Fibroblast of skin of scalp (primary cell): Measurements from ENCODE around the gene DCST1.

Experiments
- DNase-seq: peaks from one replicate; pipeline ENCODE4 v3.0.0-alpha.2; 2013

DCST1 gene

DNA sequence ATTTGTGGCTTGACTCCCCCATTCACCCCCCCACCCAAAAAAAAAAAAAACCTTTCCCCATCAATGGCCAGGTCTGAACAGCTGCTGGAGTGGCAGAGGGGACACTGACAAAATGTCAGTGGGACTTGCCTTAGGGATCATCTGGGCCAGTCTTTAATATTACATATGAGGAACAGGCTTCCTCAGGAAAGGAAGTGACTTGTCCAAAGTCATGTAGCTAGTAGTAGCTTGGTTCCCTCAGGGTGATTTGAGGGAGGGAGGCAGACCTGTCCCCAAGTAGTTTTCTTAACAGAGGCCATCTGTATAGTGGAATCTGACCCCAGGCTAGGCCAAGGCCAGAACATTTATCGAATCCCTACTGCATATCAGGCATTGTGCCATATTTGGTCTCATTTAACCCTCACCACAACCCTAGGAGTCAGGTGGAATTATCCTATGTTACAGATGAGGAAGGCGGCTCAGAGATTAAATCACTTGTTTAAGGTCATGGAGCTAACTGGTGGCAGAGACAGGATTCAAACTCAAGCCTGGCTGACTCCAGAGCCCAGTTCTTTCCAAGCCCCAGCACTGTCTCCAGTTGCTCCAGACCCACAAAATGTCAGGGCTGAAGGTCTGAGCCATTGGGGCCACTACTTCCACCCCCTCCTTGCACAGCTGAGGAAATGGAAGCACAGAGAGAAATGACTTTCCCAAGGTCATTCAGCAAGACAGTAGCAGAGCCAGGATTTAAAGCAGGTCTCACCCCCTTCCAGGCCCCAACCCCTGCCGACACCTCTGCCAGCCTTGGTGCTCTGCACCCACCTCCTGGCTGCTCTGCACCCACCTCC is 20.6 kb upstream of the DCST1 start:
- DNase-seq = no peak

DNA sequence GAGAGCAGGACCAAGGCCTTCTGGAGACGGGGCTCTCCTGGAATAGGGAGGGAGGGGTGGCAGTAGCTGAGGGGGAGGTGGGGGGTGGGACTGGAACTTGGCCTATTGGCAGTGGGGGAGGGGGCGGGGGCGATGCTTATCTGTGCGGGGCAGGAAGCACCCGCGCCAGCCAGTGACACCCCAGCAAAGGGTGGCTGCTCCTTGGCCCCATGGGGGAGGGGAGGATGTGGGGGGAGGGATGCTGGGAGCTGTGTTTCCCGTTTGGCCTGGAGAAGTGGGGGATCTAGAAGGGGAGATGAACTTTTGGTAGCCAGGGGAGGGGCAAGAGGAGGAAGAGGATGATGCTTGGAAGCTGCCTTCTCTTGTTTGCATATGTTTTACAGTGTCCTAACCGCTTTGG is 20.0 kb upstream of the DCST1 start:
- no peak for DNase-seq

DNA sequence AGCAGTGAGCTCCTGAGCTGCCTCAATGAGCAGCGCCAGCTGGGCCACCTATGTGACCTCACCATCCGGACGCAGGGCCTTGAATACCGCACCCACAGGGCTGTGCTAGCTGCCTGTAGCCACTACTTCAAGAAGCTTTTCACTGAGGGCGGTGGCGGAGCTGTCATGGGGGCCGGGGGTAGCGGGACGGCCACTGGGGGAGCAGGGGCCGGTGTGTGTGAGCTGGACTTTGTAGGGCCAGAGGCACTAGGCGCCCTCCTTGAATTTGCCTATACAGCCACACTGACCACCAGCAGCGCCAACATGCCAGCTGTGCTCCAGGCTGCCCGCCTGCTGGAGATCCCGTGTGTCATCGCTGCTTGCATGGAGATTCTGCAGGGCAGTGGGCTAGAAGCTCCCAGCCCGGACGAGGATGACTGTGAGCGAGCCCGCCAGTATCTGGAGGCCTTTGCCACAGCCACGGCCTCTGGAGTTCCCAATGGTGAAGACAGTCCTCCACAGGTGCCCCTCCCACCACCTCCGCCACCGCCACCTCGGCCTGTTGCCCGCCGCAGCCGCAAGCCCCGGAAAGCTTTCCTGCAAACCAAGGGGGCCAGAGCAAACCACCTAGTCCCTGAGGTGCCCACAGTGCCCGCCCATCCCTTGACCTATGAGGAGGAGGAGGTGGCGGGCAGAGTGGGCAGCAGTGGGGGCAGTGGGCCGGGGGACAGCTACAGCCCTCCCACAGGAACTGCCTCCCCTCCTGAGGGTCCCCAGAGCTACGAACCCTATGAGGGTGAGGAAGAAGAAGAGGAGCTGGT is 18.7 kb upstream of the DCST1 start:
- no peak for DNase-seq

DNA sequence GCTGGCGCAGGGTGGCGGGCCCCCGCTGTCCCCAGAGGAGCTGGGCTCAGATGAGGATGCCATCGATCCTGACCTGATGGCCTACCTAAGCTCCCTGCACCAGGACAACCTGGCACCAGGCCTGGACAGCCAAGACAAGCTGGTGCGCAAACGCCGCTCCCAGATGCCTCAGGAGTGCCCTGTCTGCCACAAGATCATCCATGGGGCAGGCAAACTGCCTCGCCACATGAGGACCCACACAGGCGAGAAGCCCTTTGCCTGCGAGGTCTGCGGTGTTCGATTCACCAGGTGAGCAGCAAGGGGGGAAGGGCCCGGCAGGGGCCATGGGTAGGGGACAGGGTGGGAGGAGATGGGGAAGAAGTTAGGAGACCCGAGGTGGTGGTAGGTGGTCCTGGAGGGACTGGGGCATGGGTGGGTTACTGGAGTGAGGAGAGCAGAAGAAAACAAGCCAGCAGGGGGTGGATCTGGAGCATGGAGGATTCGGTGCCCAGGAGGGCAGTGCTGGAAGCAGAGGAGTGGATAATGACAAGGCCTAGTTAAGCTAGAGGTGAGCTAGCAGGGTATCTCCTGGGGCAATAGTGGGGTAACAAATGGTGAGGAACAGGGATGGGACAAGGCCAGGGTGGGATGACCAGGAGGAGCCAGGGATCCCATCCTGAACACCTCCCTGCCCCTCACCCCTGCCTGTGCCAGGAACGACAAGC is 17.9 kb upstream of the DCST1 start:
- DNase-seq = no peak

DNA sequence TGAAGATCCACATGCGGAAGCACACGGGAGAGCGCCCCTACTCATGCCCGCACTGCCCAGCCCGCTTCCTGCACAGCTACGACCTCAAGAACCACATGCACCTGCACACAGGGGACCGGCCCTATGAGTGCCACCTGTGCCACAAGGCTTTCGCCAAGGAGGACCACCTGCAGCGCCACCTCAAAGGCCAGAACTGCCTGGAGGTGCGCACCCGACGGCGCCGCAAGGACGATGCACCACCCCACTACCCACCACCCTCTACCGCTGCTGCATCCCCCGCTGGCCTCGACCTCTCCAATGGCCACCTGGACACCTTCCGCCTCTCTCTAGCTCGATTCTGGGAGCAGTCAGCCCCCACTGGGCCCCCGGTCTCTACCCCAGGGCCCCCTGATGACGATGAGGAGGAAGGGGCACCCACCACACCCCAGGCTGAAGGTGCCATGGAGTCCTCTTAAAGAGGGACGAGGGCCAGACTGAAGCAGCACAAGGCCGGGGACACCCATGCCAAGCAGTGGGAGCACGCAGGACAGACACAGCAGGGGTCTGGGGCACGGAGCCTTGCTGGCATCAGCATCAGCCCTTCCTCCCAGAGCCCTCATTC is 17.3 kb upstream of the DCST1 start:
- no peak for DNase-seq

DNA sequence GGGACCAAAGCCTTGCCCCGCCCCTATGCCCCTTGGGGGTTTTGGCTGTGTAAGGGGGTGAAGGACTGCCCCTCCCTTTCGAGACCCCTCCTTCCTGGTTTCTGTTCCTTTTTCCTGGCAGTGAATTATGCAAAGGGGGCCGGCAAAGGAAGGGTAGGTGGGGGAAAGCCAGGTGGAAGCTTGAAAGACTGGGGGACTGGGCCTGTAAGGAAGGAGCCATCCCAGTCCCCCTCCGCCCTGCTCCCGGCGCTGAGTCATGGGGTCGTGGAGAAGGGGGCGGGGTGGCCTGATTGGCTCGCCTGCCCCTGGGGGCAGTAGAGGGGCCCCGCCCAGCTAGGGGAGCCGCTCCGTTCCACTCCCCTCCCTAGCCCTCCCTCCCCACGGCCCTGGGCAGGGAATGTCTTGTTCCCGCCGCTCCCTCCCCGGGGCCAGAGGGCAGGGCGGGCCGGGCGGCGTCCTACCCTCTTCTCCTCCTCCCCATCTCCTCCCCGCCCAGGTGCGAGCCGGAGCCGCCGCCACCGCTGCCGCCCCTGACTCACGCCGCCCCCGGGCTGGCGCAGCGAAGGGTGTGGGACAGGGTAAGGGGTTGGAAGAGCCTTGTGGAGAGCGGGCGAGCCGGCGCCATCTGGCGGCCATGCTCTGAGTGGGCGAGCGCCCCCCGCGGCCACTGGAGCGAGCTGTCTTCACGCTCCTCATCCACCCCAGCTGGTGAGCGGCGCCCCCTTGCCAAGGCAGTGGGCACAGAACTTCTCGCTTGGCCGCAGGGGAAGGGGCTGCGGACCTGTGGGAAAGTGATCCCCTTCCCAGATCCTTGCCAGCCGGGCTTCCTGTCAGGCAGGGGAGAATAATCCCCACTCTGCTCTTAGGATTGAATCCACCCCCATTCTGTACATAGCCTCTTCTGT is 16.3 kb upstream of the DCST1 start:
- peak; percentile 87 for DNase-seq

DNA sequence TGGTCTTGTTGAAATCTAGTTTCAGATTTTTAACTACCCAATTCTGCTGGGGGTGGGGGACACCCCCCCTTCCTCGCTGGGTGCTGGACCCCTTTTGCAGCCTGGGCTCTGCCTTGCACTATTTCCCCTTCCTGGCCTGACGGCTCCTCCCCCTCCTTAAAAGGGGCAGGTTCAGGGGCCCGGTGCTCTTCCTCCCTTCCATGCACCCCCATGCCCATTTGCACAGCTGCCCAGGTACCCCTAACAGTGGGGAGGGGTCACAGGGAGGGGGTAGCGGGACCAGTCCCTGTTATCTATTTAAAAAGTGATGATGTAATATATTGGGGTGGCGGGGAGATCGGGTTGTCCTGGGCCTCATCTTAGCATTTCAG is 15.7 kb upstream of the DCST1 start:
- DNase-seq = no peak

DNA sequence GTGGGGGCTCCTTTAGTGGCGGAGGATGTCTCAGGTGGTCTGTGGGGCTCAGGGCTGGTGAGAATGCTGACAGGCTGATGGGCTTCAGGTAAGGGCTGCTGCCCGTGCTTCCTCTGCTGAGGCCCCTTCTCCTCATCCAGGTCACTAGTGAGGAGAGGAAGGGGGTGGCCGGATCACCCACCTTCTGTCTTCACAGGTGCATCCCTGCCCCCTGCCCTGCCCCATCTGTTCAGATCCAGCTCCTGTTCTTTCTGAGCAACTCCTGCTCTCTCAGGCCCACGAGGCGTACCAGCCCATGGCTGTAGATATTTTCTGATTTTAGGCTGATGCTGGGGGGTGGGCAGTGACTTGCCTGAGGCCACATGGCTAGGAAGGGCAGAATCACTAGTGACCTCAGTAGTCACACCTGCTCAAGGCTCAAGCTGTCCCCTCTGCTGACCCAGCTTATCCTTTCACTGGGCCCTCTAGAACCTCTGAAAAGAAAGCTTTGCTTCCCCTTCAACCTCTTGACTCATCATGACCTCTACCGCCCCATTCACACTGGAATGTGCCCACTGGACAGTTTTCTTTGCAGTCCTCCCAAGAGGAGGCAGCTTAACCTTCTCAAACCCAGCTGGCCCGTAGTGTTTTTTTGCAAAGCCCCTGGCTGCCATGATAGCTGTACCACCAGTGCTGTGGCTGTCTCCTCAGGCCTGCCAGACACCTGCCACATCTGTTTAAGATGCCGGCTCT is 14.8 kb upstream of the DCST1 start:
- DNase-seq = no peak

DNA sequence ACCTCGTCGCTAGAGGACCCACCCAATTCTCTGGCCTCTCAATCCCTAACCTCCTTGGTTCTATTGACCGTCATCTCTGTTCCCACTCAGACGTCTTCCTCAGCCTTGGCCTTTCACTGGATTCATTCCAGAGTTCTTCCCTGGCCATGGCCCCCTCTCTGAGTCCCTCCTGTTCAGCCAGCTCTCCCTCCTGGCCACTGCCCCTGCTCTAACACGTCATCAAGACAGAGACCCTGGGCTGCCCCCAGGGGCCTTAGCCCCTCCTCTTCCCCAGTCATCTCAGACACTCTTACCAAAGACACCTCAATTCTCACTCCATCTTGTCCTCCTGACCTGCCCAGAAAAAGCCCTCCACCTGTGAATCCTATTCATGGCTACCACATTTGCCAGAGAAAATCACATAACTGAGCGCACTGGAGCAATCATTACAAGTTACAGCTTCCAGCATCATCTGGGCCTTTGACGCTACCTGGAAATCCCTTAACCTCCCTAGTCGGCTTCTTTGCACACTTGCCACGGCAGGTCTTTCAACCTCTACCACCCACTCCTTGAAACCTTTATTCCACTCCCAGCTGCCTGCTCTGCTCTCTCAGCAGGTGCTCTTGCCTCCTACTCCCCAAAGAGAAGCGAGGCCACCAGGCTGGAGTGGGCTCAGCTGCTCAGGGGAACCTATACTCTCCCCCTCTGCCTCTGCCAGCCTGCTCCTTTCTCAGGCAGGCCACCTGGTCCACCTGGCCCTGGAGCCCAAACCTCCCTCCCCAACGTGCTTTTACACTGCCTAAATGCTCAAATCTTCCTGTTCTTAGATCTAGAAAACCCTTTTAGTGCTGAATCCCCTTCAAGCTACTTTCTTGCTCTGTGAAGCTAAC is 14.0 kb upstream of the DCST1 start:
- DNase-seq = no peak

DNA sequence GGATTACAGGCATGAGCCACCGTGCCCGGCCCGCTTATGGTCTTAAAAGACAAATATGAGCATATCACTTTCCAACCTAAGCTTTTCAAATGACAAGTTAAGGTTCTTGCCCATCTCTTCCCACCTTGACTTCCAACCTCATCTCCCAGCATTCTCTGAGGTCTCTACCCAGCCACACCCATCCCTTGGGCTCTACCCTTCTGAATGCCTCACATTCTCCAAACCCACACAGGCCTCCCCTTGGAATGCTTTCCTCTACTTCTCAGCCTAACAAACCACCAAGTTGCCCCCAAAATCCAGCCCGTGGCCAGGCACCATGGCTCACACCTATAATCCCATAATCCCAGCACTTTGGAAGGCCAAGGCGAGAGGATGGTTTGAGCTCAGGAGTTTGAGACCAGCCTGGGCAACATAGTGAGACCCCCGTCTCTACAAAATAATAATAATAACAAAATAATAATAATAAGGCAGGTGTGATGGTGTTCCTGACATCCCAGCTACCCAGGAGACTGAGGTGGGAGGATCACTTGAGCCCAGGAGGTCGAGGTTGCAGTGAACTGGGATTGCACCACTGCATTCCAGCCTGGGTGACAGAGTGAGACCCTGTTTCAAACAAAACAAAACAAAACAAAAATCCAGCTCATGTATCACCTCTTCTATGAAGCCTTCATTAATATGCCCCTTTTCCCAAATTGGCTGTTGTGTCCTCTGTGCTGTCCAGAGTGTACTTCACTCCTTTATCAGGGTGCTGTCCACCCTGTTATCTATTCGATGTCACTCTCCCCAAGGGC is 11.3 kb upstream of the DCST1 start:
- no peak for DNase-seq

DNA sequence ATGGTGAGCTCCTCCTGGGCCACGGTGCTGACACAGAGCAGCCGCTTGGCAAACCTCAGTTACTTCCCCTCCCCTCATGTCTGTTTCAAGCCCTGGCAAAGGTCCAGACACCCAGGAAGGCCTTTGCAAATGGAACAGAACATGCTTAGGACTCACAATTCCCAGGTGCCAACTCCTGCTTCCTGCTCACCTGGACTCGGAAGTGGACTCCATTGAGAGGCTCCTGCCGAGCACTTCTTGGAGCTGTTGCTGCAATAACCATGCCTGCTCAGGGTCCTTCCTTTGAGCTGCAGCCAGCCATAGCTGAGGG is 10.7 kb upstream of the DCST1 start:
- no peak for DNase-seq

DNA sequence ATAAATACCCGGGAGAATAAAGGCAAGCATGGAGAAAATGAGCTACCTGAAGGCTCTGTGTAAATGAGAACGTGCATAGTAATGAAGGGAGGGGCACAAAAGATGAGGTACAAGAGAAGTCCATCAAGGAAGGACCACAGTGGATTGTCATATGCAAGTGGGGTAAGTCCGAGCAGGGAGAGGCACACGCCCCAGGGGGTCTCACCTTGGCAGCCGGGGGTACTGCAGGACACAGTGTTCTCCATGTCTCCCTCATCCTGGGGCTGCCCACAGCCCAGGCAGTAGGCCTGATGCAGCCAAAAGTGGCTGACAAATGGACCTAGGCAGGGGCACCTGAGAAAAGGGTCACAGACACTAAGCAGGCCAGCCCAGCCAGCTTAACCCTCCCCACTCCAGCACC is 10.0 kb upstream of the DCST1 start:
- DNase-seq = no peak

DNA sequence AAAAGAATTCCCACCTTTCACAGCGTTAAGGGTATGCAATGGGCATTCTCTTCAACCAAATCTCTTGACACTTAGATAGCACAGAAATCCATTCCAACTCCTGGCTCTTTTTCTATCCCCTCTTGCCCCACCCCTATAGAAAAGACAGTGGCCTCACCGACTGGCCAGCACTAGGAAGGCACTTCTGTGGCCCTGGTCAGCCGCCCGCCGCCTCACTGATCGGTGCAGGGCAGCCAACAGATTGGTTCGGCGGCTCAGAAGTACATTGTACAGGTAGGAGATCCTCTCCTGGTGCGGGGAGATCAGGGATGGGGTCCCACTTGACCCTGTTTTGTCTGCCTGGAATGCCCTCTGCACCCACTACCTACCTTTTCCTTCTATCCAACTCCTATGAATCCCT is 9.3 kb upstream of the DCST1 start:
- DNase-seq = no peak

DNA sequence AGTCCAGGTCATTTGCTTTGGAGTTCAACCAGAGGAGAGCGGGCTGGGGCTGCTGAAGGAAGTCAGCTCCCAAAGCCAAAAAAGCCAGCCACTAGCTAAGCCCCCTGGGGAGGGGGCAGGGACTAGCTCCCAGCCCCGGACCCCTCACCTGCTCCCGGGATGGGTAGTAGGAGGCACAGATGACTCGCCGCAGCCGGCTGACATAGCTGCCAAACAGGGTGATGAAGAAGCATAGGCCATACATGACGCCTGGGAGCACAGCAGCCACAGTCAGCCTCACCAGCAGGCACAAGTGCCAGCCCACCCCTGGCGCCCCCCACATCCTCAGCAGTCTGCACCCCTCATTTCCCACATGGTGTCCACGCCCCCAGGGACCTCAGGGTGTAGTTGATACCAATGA is 7.5 kb upstream of the DCST1 start:
- DNase-seq = no peak

DNA sequence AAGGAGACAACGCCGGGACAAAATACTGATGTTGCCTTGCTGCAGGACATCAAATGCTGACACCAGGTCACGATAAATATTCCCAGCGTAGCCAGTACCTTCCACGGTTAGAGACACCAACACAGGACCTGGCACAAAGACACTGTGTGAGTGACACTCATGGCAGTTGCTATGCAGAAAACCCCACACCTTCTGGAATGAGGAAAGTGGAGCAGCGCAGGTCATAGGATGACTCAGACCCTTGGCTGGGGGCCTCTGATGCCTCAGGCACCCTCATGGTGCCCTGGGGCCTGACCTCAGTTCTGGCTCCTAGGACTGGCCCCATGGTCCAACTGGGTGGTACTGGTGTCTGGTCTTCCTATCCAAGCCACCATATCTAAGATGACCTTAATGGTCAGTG is 7.0 kb upstream of the DCST1 start:
- DNase-seq = no peak

DNA sequence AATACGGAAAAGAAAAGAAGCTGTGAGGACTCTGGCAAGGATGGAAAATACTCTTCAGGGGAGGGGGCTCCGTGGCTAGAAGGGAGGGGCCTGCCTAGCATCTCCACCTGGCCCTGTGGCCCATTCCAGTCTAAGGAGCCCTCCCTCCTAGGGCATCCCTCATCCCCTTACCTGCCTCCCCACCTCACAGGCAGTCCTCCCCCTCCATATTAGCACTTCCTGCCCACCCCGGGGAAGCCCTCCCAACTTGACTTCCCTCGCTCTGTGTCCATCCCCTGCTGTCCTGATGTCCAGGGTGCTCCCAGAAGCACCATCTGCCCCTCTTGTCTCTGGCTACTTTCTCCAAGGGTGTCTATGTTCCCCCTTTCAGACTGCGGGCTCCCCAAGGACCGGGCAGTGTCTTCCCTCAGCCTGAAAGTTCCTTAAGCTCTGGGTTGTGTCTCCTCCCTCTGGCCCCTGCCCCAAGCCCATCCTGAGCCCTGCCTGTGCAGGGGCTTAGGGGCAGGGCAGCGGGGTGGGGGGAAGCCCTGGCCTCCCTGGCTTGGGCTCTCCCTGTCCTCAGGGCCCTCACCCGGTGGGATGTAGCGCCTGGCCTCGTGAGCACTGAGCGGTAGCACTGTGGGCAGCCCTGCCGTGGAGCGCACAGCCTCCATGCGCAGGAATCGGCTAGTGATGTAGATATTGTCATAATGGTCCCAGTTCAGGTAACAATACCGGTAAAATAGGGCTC is 3.9 kb upstream of the DCST1 start:
- no peak for DNase-seq

DNA sequence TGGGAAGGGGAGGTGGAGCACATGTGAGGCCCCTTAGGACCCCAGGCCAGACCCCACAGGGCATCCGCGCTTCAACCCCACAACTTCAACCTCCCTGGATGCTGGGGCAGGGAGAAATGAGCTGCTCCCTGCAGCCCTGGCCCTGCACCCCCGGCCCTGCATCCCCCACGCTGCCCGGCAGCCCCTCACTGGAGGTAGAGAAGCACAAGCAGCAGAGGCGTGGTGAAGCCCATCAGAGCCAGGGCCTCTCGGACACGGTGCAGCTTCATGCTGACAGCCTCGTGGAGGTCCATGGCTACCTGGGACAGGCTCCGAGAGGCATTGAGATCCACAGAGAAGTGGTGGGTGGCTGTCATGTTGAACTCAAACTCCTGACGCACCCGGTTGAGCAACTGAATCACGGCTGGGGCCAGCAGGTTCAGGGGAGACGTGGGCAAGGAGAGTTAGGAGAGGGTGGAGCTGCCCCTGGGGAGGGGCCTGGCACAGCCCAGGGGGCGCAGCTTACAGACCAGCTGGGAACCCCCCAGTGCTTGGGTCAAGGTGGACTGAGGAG is 3.3 kb upstream of the DCST1 start:
- no peak for DNase-seq

DNA sequence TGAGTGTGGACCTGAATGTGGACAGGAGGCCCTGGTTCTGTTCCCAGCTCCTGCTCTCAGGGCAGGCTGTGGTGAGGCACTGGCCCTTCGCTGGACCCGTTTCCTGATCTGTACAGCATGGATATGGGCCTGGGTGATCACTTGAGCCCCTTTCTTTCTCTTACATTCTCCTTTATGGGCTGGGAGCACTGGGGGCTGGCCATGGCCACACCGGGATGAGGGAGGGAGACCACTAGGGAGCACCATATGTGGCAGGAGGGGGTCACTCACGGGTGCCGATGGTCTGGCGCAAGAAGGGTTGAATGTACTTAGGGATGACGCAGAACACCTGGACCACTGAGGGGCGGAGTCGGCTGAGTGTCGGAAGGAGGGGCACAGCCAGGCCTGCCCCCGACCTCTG is 2.7 kb upstream of the DCST1 start:
- DNase-seq = no peak

DNA sequence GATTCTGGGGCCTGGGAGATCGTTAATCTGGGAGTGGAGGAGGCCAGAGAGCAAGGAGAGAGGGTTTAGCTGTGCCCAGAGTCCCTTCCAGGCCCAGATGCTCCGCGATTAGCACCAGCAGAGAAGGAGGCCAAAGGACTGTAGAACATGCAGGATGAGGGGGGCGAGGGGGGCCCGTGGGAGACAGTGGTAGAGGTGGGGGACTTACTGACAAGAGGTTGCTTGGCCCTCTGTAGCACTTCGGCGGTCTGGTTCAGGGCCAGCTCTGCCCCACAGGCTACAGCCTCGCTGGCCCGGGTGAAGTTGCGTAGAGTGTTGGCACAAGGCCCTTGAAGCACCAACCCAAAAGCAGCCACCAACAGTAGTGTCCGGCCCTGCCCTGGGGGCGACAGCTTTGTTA is 738 bp upstream of the DCST1 start:
- DNase-seq = no peak
